ENCODE results near the gene SELENOI.

SELENOI gene

GRCh38 chr2:26411419-26411818 is 65.5 kb downstream of the SELENOI start:
- DNase-seq (ENCODE audit: low read depth in 2 of 2): no peak

GRCh38 chr2:26412091-26412673 is 66.2 kb downstream of the SELENOI start:
- peak in 1 of 2 donors; percentile 8 for DNase-seq (ENCODE audit: low read depth in 2 of 2)

- DNase-seq (ENCODE audit: low read depth in 2 of 2): no peak
These were observed 68.4 kb downstream of the SELENOI start for GRCh38 chr2:26414311-26414710.

GRCh38 chr2:26421961-26422360 is 76.0 kb downstream of the SELENOI start:
- no peak for DNase-seq (ENCODE audit: low read depth in 2 of 2)

- no peak for DNase-seq (ENCODE audit: low read depth in 2 of 2)
These were observed 77.1 kb downstream of the SELENOI start for GRCh38 chr2:26422947-26423629.

- DNase-seq (ENCODE audit: low read depth in 2 of 2): no peak
These were observed 77.8 kb downstream of the SELENOI start for GRCh38 chr2:26423750-26424149.

- no peak for DNase-seq (ENCODE audit: low read depth in 2 of 2)
These were observed 78.3 kb downstream of the SELENOI start for GRCh38 chr2:26424221-26424620.

GRCh38 chr2:26428846-26429245 is 82.9 kb downstream of the SELENOI start:
- no peak for DNase-seq (ENCODE audit: low read depth in 2 of 2)

- DNase-seq (ENCODE audit: low read depth in 2 of 2): no peak
These were observed 84.0 kb downstream of the SELENOI start for GRCh38 chr2:26429779-26430578.

GRCh38 chr2:26430826-26431225 is 84.9 kb downstream of the SELENOI start:
- no peak for DNase-seq (ENCODE audit: low read depth in 2 of 2)

- no peak for DNase-seq (ENCODE audit: low read depth in 2 of 2)
These were observed 86.4 kb downstream of the SELENOI start for GRCh38 chr2:26432363-26432762.

GRCh38 chr2:26432859-26433258 is 86.9 kb downstream of the SELENOI start:
- no peak for DNase-seq (ENCODE audit: low read depth in 2 of 2)

- no peak for DNase-seq (ENCODE audit: low read depth in 2 of 2)
These were observed 89.2 kb downstream of the SELENOI start for GRCh38 chr2:26435106-26435505.

- no peak for DNase-seq (ENCODE audit: low read depth in 2 of 2)
These were observed 92.6 kb downstream of the SELENOI start for GRCh38 chr2:26438526-26438925.

GRCh38 chr2:26438926-26439325 is 93.0 kb downstream of the SELENOI start:
- DNase-seq (ENCODE audit: low read depth in 2 of 2): no peak

GRCh38 chr2:26442301-26442700 is 96.4 kb downstream of the SELENOI start:
- no peak for DNase-seq (ENCODE audit: low read depth in 2 of 2)

- DNase-seq (ENCODE audit: low read depth in 2 of 2): no peak
These were observed 96.8 kb downstream of the SELENOI start for GRCh38 chr2:26442707-26443106.

GRCh38 chr2:26444236-26444635 is 98.3 kb downstream of the SELENOI start:
- DNase-seq (ENCODE audit: low read depth in 2 of 2): no peak

All from activated CD8-positive, alpha-beta memory T cell treated with anti-CD3 and anti-CD28 coated beads for 4 hours (primary cell).